ENCODE data around the gene CA10. TPM values are rescaled to one million over a fixed set of nuclear protein-coding genes. Genes with fewer than 3 reads are reported as not detected.

Gene CA10
- total RNA-seq, 2 experiments from 2014 or later = not detected

DNA sequence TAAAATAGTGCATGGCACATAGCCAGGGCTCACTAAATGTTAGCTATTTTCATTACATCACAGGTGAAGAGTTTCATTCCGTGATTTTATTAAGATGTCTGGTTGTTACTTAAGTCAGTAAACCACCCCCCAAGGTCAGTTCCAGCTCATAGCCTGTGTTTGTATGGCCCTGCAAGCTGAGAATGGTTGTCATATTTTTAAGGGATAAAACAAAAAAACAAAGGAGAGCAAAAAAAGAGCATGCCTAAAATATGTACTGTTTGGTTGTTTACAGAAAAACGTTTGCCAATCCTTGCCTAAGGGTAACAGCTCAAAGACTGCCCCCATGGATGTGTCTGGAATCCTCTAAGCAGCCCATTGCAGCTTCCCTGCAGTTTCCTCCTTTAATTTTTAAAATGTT, 329.6 kb downstream of the CA10 start:
- no peaks in the 10 kb centered on the region for H3K36me3 Mint-ChIP-seq (ENCODE audit: low read depth)
- intact Hi-C loops (cut with DNase I, micrococcal nuclease) = no loop called here
- no peaks in the 10 kb centered on the region for H3K9me3 Mint-ChIP-seq
- H3K4me1 Mint-ChIP-seq (ENCODE audit: low read depth) = no peaks in the 10 kb centered on the region
- H3K4me3 ChIP-seq (ENCODE audit: low read length) = no peak overlapping the region
- ChIA-PET POLR2A (no interaction called here), CTCF (no interaction called here)
- H3K9me3 ChIP-seq (ENCODE audit: control insufficient read depth in 1 of 2, insufficient read depth in 1 of 2, low read length in 2 of 2) = no peaks in the 10 kb centered on the region
- H3K27me3 Mint-ChIP-seq = peaks cover 9% of the 10 kb centered on the region
- no peaks in the 10 kb centered on the region for H3K4me1 ChIP-seq (ENCODE audit: insufficient read depth, low read length)
- no peak overlapping the region for H3K4me3 Mint-ChIP-seq
- ATAC-seq (ENCODE audit: poor library complexity) (no peak), DNase-seq (no peak)
- H3K36me3 ChIP-seq (ENCODE audit: insufficient read depth, low read length) = no peaks in the 10 kb centered on the region
- no peak overlapping the region for H3K27ac Mint-ChIP-seq
- no peak overlapping the region for H3K27ac ChIP-seq (ENCODE audit: low read depth in 1 of 2, low read length in 2 of 2)
- no peak for TF ChIP-seq CTCF (IDR thresholded peaks at IDR 0.05)
- H3K27me3 ChIP-seq (ENCODE audit: control insufficient read depth in 1 of 2, insufficient read depth in 2 of 2, low read length in 2 of 2) = no peaks in the 10 kb centered on the region

- DNase-seq (no peak), ATAC-seq (ENCODE audit: poor library complexity) (no peak)
- Histone ChIP-seq H3K4me3 (ENCODE audit: low read length) (no peak overlapping the region), H3K27ac (ENCODE audit: low read depth in 1 of 2, low read length in 2 of 2) (no peak overlapping the region), H3K4me1 (ENCODE audit: insufficient read depth, low read length) (no peaks in the 10 kb centered on the region), H3K9me3 (ENCODE audit: control insufficient read depth in 1 of 2, insufficient read depth in 1 of 2, low read length in 2 of 2) (peaks cover 0 to 3% of the 10 kb centered on the region in 2 experiments), H3K36me3 (ENCODE audit: insufficient read depth, low read length) (no peaks in the 10 kb centered on the region), H3K27me3 (ENCODE audit: control insufficient read depth in 1 of 2, insufficient read depth in 2 of 2, low read length in 2 of 2) (no peaks in the 10 kb centered on the region)
- ChIA-PET POLR2A (no interaction called here), CTCF (no interaction called here)
- no peaks in the 10 kb centered on the region for H3K9me3 Mint-ChIP-seq
- H3K36me3 Mint-ChIP-seq (ENCODE audit: low read depth) = no peaks in the 10 kb centered on the region
- peaks cover 9% of the 10 kb centered on the region for H3K27me3 Mint-ChIP-seq
- no peaks in the 10 kb centered on the region for H3K4me1 Mint-ChIP-seq (ENCODE audit: low read depth)
- no peak for TF ChIP-seq CTCF (IDR thresholded peaks at IDR 0.05)
- H3K4me3 Mint-ChIP-seq = no peak overlapping the region
- intact Hi-C loops (cut with DNase I, micrococcal nuclease) = no loop called here
- H3K27ac Mint-ChIP-seq = no peak overlapping the region
Measured at GRCh38 chr17:51827140-51827539, 331.4 kb downstream of the CA10 start.

- H3K36me3 Mint-ChIP-seq (ENCODE audit: low read depth) = no peaks in the 10 kb centered on the region
- no peaks in the 10 kb centered on the region for H3K4me1 ChIP-seq (ENCODE audit: insufficient read depth, low read length)
- no peak overlapping the region for H3K4me3 ChIP-seq (ENCODE audit: low read length)
- no peak overlapping the region for H3K27ac ChIP-seq (ENCODE audit: low read depth in 1 of 2, low read length in 2 of 2)
- H3K27me3 Mint-ChIP-seq = peaks cover 4% of the 10 kb centered on the region
- H3K4me3 Mint-ChIP-seq = no peak overlapping the region
- peaks cover 0 to 3% of the 10 kb centered on the region in 2 experiments for H3K27me3 ChIP-seq (ENCODE audit: control insufficient read depth in 1 of 2, insufficient read depth in 2 of 2, low read length in 2 of 2)
- intact Hi-C loops (cut with DNase I, micrococcal nuclease) = no loop called here
- DNase-seq (no peak), ATAC-seq (ENCODE audit: poor library complexity) (no peak)
- ChIA-PET POLR2A (no interaction called here), CTCF (no interaction called here)
- no peaks in the 10 kb centered on the region for H3K9me3 Mint-ChIP-seq
- no peaks in the 10 kb centered on the region for H3K36me3 ChIP-seq (ENCODE audit: insufficient read depth, low read length)
- H3K9me3 ChIP-seq (ENCODE audit: control insufficient read depth in 1 of 2, insufficient read depth in 1 of 2, low read length in 2 of 2) = peaks cover 0 to 3% of the 10 kb centered on the region in 2 experiments
- H3K27ac Mint-ChIP-seq = no peak overlapping the region
- H3K4me1 Mint-ChIP-seq (ENCODE audit: low read depth) = no peaks in the 10 kb centered on the region
- TF ChIP-seq CTCF (IDR thresholded peaks at IDR 0.05) = no peak
Measured at GRCh38 chr17:51820766-51821165, 337.7 kb downstream of the CA10 start.
